ENCODE measurements around the gene SLC22A7.

The SLC22A7 gene

DNA sequence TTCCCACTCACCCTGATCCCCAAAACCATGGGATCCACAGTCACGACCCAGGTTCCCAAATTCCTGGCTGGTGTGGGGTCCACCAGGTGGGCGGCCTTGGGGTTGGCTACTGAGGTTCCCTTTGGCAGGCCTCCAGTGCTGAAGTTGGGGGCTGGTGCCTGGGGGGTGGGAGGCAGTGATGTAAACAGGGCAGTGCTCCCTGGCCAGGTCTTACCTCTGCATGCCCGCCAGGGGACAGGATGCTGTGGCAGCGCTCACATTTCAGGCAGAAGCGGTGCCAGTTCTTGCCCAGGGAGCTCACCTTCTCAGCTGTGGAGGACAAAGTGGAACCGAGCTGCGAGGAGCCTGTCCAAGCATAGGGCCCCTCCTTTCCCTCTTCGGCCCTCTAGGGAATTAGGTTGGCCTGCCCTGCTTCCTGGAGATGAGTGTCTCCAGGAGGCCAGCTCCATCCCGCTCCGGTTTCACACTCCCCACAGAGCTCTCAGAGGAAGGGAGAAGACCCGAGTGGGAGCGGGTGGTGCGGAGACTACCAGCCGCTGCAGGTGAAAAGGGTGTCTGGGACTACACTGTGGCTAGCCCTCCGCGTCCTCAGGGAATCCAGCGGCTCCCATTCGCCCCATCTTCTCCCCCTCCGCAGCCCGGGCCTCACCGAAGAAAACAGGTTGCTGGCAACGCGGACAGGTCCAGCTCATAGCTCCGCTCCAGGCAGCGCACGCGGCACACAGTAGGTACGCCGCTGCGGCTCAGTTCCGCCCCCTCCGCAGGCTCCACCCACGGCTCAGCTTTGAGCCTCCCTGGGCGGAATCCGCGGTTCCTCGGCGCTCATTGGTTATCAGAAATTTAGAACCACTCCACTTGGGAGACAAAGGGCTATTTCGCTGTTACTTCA lies 10.3 kb downstream of the SLC22A7 start, which contains the start of gene CRIP3:
TSS of gene CRIP3 (minus strand) at position 726 of the 889 bp plus-strand sequence. CDS start at position 692, 34 bp downstream.
- TF ChIP-seq, protein P1, sequence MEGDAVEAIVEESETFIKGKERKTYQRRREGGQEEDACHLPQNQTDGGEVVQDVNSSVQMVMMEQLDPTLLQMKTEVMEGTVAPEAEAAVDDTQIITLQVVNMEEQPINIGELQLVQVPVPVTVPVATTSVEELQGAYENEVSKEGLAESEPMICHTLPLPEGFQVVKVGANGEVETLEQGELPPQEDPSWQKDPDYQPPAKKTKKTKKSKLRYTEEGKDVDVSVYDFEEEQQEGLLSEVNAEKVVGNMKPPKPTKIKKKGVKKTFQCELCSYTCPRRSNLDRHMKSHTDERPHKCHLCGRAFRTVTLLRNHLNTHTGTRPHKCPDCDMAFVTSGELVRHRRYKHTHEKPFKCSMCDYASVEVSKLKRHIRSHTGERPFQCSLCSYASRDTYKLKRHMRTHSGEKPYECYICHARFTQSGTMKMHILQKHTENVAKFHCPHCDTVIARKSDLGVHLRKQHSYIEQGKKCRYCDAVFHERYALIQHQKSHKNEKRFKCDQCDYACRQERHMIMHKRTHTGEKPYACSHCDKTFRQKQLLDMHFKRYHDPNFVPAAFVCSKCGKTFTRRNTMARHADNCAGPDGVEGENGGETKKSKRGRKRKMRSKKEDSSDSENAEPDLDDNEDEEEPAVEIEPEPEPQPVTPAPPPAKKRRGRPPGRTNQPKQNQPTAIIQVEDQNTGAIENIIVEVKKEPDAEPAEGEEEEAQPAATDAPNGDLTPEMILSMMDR (IDR thresholded peaks at IDR 0.05; ENCODE audit: control extremely low read depth, extremely low read depth, low read depth, missing control alignments): peak; percentile 27
- ChIA-PET CTCF (interaction anchor here (0.8 to 4.0 kb wide), 19 partner anchors 10 to 199 kb away, joined by 3 to 33 read pairs (median 4); partner anchors contain the start of genes SLC22A7 and ZNF318), POLR2A (no interaction called here)
- DNase-seq (ENCODE audit: extremely low spot score): peak; percentile 57

DNA sequence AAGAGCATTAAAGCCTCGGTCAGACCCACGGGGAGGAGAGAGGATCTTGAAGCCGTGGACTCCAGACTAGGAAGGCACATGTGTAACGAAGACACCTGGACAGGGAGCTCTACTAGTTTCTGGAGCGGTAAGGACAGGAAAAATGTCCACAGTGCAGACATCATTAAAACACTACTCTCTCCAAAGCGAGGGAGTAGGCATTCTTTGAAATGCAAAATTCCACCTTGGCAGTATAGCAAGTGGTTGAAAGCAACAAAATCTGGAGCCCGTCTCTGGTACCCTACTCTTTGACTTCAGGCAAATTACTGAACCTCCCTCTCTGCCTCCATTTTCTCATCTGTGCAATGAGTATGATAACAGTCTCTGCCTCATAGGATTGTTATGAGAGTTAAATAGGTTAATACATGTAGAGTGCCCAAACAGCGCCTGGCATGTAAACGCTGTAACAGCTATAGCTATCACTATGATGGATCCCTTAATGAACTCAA lies 11.0 kb downstream of the SLC22A7 start:
- TF ChIP-seq, protein P1 (IDR thresholded peaks at IDR 0.05; ENCODE audit: control extremely low read depth, extremely low read depth, low read depth, missing control alignments): no peak
- DNase-seq (ENCODE audit: extremely low spot score): no peak
- ChIA-PET POLR2A (no interaction called here), CTCF (interaction anchor here (0.9 to 4.0 kb wide), 16 partner anchors 9 to 198 kb away, joined by 3 to 33 read pairs (median 5); partner anchors contain the start of genes SLC22A7 and ZNF318)

DNA sequence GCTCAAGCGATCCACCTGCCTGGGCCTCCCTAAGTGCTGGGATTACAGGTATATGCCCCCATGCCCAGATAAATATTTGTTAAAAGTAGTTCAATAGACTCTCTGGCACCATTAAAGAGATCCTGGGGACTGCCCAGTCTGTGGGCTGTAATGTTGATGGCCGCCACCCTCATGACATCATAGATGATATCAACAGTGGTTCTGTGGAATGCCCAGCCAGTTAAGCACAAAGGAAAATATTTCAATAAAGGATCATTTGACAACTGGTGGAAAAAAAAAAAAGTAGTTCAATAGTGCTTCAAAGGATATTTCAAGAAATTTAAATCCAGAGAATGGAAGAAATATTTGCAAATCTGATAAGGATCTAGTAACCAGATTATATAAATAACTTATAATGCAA lies 12.1 kb downstream of the SLC22A7 start:
- no peak for DNase-seq (ENCODE audit: extremely low spot score)
- POLR2A ChIA-PET: no interaction called here
- TF ChIP-seq, protein P1 (IDR thresholded peaks at IDR 0.05; ENCODE audit: control extremely low read depth, extremely low read depth, low read depth, missing control alignments): no peak
- CTCF ChIA-PET: interaction anchor here (1.1 to 2.9 kb wide), 2 partner anchors 12 to 27 kb away, joined by 5 to 33 read pairs; no protein-coding TSS in a partner anchor

DNA sequence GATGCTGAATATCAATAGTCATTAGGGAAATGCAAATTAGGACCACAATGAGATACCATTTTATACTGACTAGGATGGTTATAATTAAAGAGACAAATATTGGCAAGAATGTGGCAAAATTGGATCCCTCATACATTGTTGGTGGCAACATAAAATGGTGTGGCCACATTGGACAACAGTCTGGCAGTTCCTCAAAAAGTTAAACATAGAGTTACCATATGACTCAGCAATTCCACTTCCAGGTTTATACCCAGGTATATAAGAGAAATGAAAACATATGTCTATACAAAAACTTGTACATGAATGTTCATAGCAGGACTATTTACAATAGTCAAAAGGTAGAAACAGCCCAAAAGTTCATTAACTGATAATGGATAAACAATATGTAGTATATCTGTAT lies 12.6 kb downstream of the SLC22A7 start:
- ChIA-PET POLR2A (no interaction called here), CTCF (interaction anchor here (1.4 kb wide), 1 partner anchor 79 kb away, joined by 3 read pairs; no protein-coding TSS in a partner anchor)
- TF ChIP-seq, protein P1 (IDR thresholded peaks at IDR 0.05; ENCODE audit: control extremely low read depth, extremely low read depth, low read depth, missing control alignments): no peak
- DNase-seq (ENCODE audit: extremely low spot score): no peak

- no peak for DNase-seq (ENCODE audit: extremely low spot score)
- TF ChIP-seq, protein P1 (IDR thresholded peaks at IDR 0.05; ENCODE audit: control extremely low read depth, extremely low read depth, low read depth, missing control alignments): no peak
These were observed 13.6 kb downstream of the SLC22A7 start for GRCh38 chr6:43311666-43312065.

GRCh38 chr6:43313813-43314212 lies 15.8 kb downstream of the SLC22A7 start:
- DNase-seq (ENCODE audit: extremely low spot score): no peak
- TF ChIP-seq, protein P1 (IDR thresholded peaks at IDR 0.05; ENCODE audit: control extremely low read depth, extremely low read depth, low read depth, missing control alignments): no peak
- ChIA-PET CTCF (interaction anchor here (1.0 to 3.3 kb wide), 10 partner anchors 9 to 158 kb away, joined by 3 to 11 read pairs (median 4); no protein-coding TSS in a partner anchor), POLR2A (interaction anchor here (0.6 to 1.1 kb wide), 2 partner anchors 8 to 164 kb away, joined by 4 to 6 read pairs; partner anchors contain the start of gene TJAP1)

More at GRCh38 chr6:43311666-43312065, 13.6 kb downstream of the SLC22A7 start:
- POLR2A ChIA-PET: no interaction called here
- CTCF ChIA-PET: interaction anchor here (1.4 to 1.7 kb wide), 3 partner anchors 11 to 200 kb away, joined by 3 read pairs; no protein-coding TSS in a partner anchor

All from GM10248 (cell line).